WI38 (cell line): ENCODE measurements around the gene USH1C.

Experiments used
- H3K4me3 ChIP-seq: 2 replicates; pipeline ENCODE4 v1.5.1; 2011; ENCODE audit warnings: low read depth, mild to moderate bottlenecking, control low read depth, low read length
- CTCF ChIP-seq: IDR thresholded peaks from 2 replicates; pipeline ENCODE4 v1.5.1; 2012; ENCODE audit warnings: low read depth, mild to moderate bottlenecking, control low read depth, low read length

Gene USH1C

DNA sequence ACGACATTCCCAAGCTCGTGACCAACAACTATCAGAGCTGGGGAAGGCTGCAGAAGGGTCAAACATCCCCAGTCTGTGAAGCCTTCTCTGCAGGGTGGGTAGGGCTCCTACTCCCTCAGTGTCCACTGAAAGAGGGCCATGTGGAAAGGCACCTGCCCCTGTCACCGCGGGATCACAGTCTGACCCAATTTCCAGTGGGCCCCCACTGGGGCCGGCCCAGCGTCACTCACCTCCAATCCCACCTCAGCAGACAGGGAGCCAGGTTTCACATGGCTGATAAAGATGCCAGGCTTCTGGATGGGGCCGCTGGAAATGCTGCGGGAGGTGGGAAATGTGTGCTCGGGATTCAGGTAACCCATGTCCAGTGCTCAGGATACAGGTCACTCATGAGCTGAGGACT lies 20.0 kb downstream of the USH1C start:
- TF ChIP-seq CTCF: no peak

GRCh38 chr11:17522655-17523054 lies 21.6 kb downstream of the USH1C start:
- no peak for TF ChIP-seq CTCF

More for the DNA sequence above, 20.0 kb downstream of the USH1C start:
- no peak overlapping the region for H3K4me3 ChIP-seq

DNA sequence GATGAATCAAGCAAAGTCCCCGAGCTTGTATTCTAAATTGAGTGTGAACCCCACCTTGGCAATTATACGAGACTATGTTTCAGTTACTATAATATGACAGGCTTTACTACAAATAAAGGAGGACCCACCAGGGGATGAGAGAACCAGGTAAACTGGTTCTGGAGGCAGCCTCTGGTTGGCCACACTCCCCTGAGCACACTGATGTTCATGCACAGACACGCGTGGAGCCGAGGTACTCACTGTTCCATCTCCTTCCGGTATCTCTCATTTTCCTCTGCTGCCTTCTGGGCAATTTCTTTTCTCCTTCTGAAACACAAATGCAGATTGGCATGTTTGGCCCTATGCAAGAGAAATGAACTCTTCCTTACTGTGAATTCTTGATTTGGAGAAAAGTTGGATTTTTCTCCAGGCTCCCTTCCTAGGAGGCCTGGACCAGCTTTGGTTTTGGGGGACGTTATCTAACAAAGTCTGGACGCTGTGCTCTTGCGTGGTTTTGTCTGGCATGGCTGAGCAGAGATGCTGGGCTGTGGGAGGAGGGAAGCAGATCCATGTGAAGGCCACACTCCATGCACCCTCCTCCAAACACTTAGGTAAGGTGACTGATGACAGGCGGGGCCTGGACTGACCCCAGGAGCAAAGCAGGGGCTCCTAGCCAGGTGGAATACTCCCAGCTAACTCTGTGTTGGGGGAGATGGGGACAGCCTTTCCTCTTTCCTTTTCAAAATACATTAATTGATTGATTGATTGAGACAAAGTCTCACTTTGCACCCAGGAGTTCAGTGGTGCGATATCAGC lies 22.9 kb downstream of the USH1C start:
- no peak for TF ChIP-seq CTCF
- no peak overlapping the region for H3K4me3 ChIP-seq

More at GRCh38 chr11:17522655-17523054, 21.6 kb downstream of the USH1C start:
- H3K4me3 ChIP-seq: no peak overlapping the region

GRCh38 chr11:17519061-17519885 lies 24.9 kb downstream of the USH1C start:
- no peak for TF ChIP-seq CTCF

GRCh38 chr11:17518366-17518765 lies 25.9 kb downstream of the USH1C start:
- no peak overlapping the region for H3K4me3 ChIP-seq
- TF ChIP-seq CTCF: no peak

More at GRCh38 chr11:17519061-17519885, 24.9 kb downstream of the USH1C start:
- no peak overlapping the region for H3K4me3 ChIP-seq

DNA sequence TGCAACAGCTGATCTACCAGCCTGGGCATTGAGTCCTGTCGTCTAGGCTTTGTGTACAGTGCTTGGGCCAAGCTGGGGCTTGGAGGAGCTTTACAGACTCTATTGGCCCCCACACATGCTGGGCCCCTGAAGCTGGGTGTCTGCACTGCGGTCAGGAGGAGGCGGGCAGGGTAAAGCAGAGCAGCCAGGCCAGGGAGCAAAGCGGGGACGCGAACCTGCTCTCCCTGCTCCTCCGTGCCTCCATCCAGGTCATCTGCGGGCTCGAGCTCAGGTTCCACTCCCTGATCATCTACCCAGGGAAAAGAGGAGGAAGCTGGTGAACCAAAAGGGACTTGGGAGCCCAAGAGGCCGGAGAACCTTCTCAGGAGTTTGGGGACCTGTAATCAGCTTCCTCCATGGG lies 27.0 kb downstream of the USH1C start:
- no peak overlapping the region for H3K4me3 ChIP-seq
- no peak for TF ChIP-seq CTCF
